GM12801 (cell line): Measurements from ENCODE around the gene PPL.

Experiments
- TF ChIP-seq, protein P1 (sequence below): IDR thresholded peaks from one replicate; pipeline ENCODE4 v1.5.1; 2011; ENCODE audit warnings: control low read depth; ENCODE audit not compliant: insufficient read length; ENCODE audit errors: extremely low read depth

PPL gene

DNA sequence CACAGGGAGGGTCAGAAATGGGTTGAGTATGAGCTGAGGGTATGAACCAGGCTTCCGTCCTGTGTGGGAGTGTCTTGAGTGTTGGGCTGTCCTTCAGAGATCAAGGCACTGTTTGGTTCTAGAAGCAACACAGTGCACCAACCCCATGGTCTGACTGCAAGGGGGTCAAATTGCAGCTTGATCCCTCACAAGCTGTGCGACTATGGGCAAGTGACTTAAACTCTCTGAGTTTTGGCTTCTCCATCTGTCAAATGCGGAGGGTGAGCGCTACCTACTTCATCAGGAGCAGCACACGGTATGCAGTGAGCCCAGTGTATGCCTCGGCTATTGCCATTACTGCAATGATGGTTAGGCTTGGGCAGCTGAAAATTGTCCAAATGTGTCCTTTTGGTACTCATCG is 42.2 kb upstream of the PPL start:
- TF ChIP-seq, protein P1, sequence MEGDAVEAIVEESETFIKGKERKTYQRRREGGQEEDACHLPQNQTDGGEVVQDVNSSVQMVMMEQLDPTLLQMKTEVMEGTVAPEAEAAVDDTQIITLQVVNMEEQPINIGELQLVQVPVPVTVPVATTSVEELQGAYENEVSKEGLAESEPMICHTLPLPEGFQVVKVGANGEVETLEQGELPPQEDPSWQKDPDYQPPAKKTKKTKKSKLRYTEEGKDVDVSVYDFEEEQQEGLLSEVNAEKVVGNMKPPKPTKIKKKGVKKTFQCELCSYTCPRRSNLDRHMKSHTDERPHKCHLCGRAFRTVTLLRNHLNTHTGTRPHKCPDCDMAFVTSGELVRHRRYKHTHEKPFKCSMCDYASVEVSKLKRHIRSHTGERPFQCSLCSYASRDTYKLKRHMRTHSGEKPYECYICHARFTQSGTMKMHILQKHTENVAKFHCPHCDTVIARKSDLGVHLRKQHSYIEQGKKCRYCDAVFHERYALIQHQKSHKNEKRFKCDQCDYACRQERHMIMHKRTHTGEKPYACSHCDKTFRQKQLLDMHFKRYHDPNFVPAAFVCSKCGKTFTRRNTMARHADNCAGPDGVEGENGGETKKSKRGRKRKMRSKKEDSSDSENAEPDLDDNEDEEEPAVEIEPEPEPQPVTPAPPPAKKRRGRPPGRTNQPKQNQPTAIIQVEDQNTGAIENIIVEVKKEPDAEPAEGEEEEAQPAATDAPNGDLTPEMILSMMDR, result no peak

DNA sequence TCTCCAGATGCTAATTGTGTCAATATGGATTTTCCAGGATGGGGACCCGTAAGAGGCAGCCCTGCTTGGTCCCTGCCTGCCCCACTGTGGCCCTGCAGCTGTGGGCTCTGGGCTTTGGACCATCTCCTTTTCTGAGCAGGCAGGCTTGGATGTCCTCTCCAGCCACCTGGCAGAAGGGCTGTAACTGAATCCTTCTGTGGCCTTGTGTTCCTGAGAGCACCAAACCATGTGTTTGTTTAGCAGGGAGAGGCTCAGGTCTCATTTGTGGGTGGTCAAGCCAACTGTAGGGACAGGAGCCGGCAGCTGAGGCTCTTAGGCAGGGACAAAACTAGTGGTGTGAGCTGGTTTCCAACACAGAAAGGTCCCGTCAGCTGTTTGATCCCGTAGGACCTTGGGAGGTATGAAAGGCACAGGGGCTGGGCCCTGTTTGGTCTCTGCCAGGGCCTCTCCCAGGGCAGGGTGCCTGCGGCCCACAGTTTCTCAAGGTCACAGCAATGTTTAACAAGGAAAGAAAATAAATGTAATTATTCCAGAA is 39.7 kb upstream of the PPL start:
- TF ChIP-seq, protein P1, result no peak

DNA sequence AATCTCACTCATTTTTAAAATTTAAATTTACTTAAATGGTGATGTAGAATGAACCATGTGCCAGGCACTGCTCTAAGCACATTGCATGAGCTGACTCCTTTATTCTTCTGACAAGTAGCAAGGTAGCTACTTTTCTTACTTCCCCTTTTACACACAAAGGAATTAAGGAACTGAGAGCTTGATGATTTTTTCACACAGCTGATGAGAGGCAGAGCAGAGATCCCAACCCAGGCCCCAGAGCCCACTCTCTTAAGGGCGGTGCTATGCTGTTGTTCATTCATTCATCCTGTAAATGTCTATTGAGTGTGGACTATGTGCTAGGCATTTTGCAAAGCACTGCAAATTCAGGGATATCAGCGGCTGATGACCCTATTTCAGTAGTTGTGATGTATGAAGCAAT is 39.1 kb upstream of the PPL start:
- TF ChIP-seq, protein P1, result no peak

DNA sequence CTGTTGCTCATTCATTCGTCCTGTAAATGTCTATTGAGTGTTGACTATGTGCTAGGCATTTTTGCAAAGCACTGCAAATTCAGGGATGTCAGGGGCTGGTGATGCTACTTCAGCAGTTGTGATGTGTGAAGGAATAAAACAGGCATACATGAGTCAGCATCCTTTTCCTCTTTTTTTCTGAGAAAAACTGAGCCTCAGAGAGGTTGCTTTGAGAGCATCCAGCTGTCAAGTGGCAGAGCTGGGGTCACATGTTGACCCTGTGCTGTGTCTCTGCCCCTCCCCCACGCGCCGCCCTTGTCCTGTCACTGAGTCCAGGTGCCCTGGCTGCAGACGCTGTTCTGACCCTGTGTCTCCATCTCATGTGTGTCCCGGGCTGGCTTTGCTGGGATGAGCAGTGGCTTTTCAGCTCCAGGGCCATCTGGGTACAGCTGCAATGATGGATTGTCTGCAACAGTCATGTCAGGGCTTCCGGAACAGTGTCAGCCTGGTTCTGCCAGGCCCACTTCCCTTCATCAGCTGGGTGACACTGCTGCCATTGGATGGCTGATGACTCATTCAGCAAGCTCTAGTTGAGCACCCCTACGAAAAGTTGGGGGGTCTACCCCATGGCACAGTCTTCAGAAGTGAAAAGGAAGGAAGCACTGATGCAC is 36.1 kb upstream of the PPL start:
- TF ChIP-seq, protein P1, result no peak

DNA sequence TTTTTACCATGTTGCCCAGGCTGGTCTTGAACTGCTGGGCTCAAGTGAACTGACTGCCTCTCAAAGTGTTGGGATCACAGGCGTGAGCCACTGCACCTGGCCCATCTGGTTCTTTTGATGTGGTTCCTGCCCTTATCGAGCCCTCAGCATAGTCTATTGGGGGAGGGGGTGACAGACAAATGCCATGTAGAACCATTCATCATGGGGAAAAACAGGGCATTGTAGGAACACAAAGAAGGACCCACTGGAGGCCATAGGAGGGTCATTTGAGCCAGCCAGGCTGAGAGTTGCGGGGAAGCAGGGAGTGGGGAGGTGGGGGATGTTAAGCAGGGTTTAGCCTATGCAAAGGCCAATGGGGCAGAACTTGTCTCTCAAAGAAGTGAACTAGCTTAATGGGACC is 33.1 kb upstream of the PPL start:
- TF ChIP-seq, protein P1, result no peak

DNA sequence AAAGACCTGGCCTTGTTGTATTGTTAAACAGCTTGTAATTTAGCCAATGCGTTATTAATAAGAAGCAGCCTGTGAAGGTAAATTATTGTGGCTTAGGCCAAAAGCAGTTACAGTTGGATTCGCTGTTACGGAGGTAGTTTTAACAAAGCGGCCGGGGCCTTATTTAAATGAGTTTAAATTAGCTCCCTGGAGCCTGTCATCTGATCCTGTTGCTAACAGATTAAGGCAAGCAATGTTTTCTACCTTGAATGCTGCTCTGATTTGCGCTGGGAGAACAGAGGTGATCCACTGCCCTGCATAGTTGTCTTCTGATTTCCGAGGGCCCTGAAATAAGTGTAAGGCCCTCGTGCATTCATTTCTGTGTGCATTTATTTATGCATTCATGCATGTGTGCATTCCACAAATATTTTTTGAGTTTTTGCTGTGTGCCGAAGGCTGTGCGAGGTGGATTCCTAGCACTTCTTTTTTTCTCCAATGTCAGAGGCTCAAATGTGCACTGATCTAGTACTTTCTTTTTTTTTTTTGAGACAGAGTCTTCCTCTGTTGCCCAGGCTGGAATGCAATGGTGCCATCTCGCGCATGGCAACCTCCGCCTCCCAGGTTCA is 32.0 kb upstream of the PPL start:
- TF ChIP-seq, protein P1, result no peak

DNA sequence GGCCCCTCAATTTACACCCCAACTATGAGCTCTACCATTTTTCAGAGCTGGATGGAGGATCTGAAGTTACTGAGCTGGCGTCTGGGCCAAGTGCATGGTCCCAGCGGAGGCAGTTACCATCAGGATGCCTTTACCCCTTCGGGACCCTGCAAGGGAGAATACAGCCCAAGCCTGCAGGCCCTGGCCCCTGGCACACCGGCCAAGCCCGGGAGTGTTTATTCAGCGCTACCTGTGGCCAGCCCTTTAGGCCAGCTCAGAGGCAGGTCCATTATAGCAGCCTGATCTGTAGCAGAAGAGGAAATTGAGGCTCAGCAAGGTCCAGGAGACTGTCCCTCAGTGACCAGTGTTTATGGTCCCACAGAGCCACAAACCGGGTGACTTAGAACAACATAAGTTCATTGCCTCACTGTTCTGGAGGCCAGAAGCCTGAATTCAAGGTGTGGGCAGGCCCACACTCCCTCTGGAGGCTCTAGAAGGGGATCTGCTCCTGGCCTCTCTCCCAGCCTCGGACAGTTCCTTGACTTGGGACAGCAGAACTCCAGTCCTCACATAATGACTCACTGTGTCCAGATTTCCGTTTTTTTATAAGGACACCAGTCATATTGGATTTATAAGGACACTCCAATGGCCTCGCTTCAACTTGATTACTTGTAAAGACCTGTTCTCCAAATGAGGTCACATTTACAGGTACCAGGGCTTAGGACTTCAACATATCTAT is 29.9 kb upstream of the PPL start:
- TF ChIP-seq, protein P1, result no peak
